ENCODE data around the gene RPS6KA5. TPM values are rescaled to one million over a fixed set of nuclear protein-coding genes. Genes with fewer than 3 reads are reported as not detected.
"Not testable (repeated sequence)": the region's sequence is repeated elsewhere in the genome, so short reads cannot be mapped to it uniquely, and the experiment has no call there.

The RPS6KA5 gene
- total RNA-seq, 1 donor from 2014 or later, result 1.0 TPM

- Histone ChIP-seq H3K27ac (ENCODE audit: low read depth, low read length) (no peak overlapping the region), H3K9me3 (ENCODE audit: insufficient read depth, low read depth, low read length) (no peaks in the 10 kb centered on the region), H3K36me3 (ENCODE audit: insufficient read depth, low read length) (no peaks in the 10 kb centered on the region), H3K79me2 (ENCODE audit: insufficient read depth, low read length) (no peaks in the 10 kb centered on the region), H3K9ac (ENCODE audit: low read length) (no peak overlapping the region), H4K20me1 (ENCODE audit: insufficient read depth, low read length) (no peaks in the 10 kb centered on the region), H3K27me3 (ENCODE audit: insufficient read depth, low read length) (no peaks in the 10 kb centered on the region), H3K4me1 (ENCODE audit: insufficient read depth, low read length) (no peaks in the 10 kb centered on the region), H3K4me2 (ENCODE audit: low read length) (no peak overlapping the region), H2AFZ (ENCODE audit: low read depth, low read length) (no peak overlapping the region), H3K4me3 (ENCODE audit: insufficient read depth, low read depth, low read length) (no peak overlapping the region)
- Mint-ChIP-seq H3K4me1 (ENCODE audit: low read depth, unreplicated experiment) (no peaks in the 10 kb centered on the region), H3K4me3 (ENCODE audit: unreplicated experiment) (no peak overlapping the region), H3K27ac (ENCODE audit: unreplicated experiment) (no peak overlapping the region), H3K9me3 (ENCODE audit: unreplicated experiment) (no peaks in the 10 kb centered on the region), H3K36me3 (ENCODE audit: low read depth, unreplicated experiment) (no peaks in the 10 kb centered on the region), H3K27me3 (ENCODE audit: low read depth, unreplicated experiment) (no peaks in the 10 kb centered on the region)
- DNase-seq (ENCODE audit: low read depth) (no peak), FAIRE-seq (no peak)
- TF ChIP-seq EZH2 (IDR thresholded peaks at IDR 0.05; ENCODE audit: insufficient read depth, low read length), result no peak
- no peak for TF ChIP-seq CTCF (IDR thresholded peaks at IDR 0.05; ENCODE audit: insufficient read depth, low read depth, low read length)
Observed at GRCh38 chr14:90864741-90865140, 195.7 kb downstream of the RPS6KA5 start.

GRCh38 chr14:90858511-90858910 lies 201.9 kb downstream of the RPS6KA5 start:
- Histone ChIP-seq H3K27me3 (ENCODE audit: insufficient read depth, low read length) (no peaks in the 10 kb centered on the region), H2AFZ (ENCODE audit: low read depth, low read length) (no peak overlapping the region), H3K9ac (ENCODE audit: low read length) (no peak overlapping the region), H4K20me1 (ENCODE audit: insufficient read depth, low read length) (no peaks in the 10 kb centered on the region), H3K36me3 (ENCODE audit: insufficient read depth, low read length) (no peaks in the 10 kb centered on the region), H3K4me2 (ENCODE audit: low read length) (no peak overlapping the region), H3K4me1 (ENCODE audit: insufficient read depth, low read length) (no peaks in the 10 kb centered on the region), H3K4me3 (ENCODE audit: insufficient read depth, low read depth, low read length) (no peak overlapping the region), H3K79me2 (ENCODE audit: insufficient read depth, low read length) (no peaks in the 10 kb centered on the region), H3K9me3 (ENCODE audit: insufficient read depth, low read depth, low read length) (no peaks in the 10 kb centered on the region), H3K27ac (ENCODE audit: low read depth, low read length) (no peak overlapping the region)
- H3K36me3 Mint-ChIP-seq (ENCODE audit: low read depth, unreplicated experiment), result no peaks in the 10 kb centered on the region
- DNase-seq (ENCODE audit: low read depth) (no peak), FAIRE-seq (no peak)
- H3K27me3 Mint-ChIP-seq (ENCODE audit: low read depth, unreplicated experiment), result no peaks in the 10 kb centered on the region
- no peaks in the 10 kb centered on the region for H3K9me3 Mint-ChIP-seq (ENCODE audit: unreplicated experiment)
- no peak overlapping the region for H3K27ac Mint-ChIP-seq (ENCODE audit: unreplicated experiment)
- H3K4me1 Mint-ChIP-seq (ENCODE audit: low read depth, unreplicated experiment), result no peaks in the 10 kb centered on the region
- no peak for TF ChIP-seq EZH2 (IDR thresholded peaks at IDR 0.05; ENCODE audit: insufficient read depth, low read length)
- TF ChIP-seq CTCF (IDR thresholded peaks at IDR 0.05; ENCODE audit: insufficient read depth, low read depth, low read length), result no peak
- no peak overlapping the region for H3K4me3 Mint-ChIP-seq (ENCODE audit: unreplicated experiment)

GRCh38 chr14:90857866-90858265 lies 202.6 kb downstream of the RPS6KA5 start:
- H3K27me3 Mint-ChIP-seq (ENCODE audit: low read depth, unreplicated experiment), result no peaks in the 10 kb centered on the region
- no peak overlapping the region for H3K27ac Mint-ChIP-seq (ENCODE audit: unreplicated experiment)
- H2AFZ ChIP-seq (ENCODE audit: low read depth, low read length), result no peak overlapping the region
- FAIRE-seq (no peak), DNase-seq (ENCODE audit: low read depth) (no peak)
- H3K9me3 Mint-ChIP-seq (ENCODE audit: unreplicated experiment), result no peaks in the 10 kb centered on the region
- H3K4me1 ChIP-seq (ENCODE audit: insufficient read depth, low read length), result no peaks in the 10 kb centered on the region
- H3K36me3 Mint-ChIP-seq (ENCODE audit: low read depth, unreplicated experiment), result no peaks in the 10 kb centered on the region
- no peak overlapping the region for H3K4me3 Mint-ChIP-seq (ENCODE audit: unreplicated experiment)
- H3K36me3 ChIP-seq (ENCODE audit: insufficient read depth, low read length), result no peaks in the 10 kb centered on the region
- no peaks in the 10 kb centered on the region for H4K20me1 ChIP-seq (ENCODE audit: insufficient read depth, low read length)
- no peak overlapping the region for H3K9ac ChIP-seq (ENCODE audit: low read length)
- no peak overlapping the region for H3K4me3 ChIP-seq (ENCODE audit: insufficient read depth, low read depth, low read length)
- no peak overlapping the region for H3K4me2 ChIP-seq (ENCODE audit: low read length)
- H3K27me3 ChIP-seq (ENCODE audit: insufficient read depth, low read length), result no peaks in the 10 kb centered on the region
- H3K9me3 ChIP-seq (ENCODE audit: insufficient read depth, low read depth, low read length), result no peaks in the 10 kb centered on the region
- H3K79me2 ChIP-seq (ENCODE audit: insufficient read depth, low read length), result no peaks in the 10 kb centered on the region
- H3K27ac ChIP-seq (ENCODE audit: low read depth, low read length), result no peak overlapping the region
- TF ChIP-seq EZH2 (IDR thresholded peaks at IDR 0.05; ENCODE audit: insufficient read depth, low read length) (no peak), CTCF (IDR thresholded peaks at IDR 0.05; ENCODE audit: insufficient read depth, low read depth, low read length) (no peak)
- no peaks in the 10 kb centered on the region for H3K4me1 Mint-ChIP-seq (ENCODE audit: low read depth, unreplicated experiment)

- H3K79me2 ChIP-seq (ENCODE audit: insufficient read depth, low read length); DNase-seq (ENCODE audit: low read depth); H3K27me3 ChIP-seq (ENCODE audit: insufficient read depth, low read length); H3K4me3 Mint-ChIP-seq (ENCODE audit: unreplicated experiment); H3K27me3 Mint-ChIP-seq (ENCODE audit: low read depth, unreplicated experiment); FAIRE-seq; H4K20me1 ChIP-seq (ENCODE audit: insufficient read depth, low read length); H3K27ac Mint-ChIP-seq (ENCODE audit: unreplicated experiment); H3K36me3 ChIP-seq (ENCODE audit: insufficient read depth, low read length); H3K9ac ChIP-seq (ENCODE audit: low read length); H3K4me2 ChIP-seq (ENCODE audit: low read length); H3K9me3 ChIP-seq (ENCODE audit: insufficient read depth, low read depth, low read length); H3K4me3 ChIP-seq (ENCODE audit: insufficient read depth, low read depth, low read length); H3K36me3 Mint-ChIP-seq (ENCODE audit: low read depth, unreplicated experiment); H3K4me1 Mint-ChIP-seq (ENCODE audit: low read depth, unreplicated experiment); H3K9me3 Mint-ChIP-seq (ENCODE audit: unreplicated experiment); H3K27ac ChIP-seq (ENCODE audit: low read depth, low read length); H3K4me1 ChIP-seq (ENCODE audit: insufficient read depth, low read length); H2AFZ ChIP-seq (ENCODE audit: low read depth, low read length): not testable (repeated sequence)
Observed at GRCh38 chr14:90856115-90856514, 204.3 kb downstream of the RPS6KA5 start.

All from astrocyte (in vitro differentiated cells and primary cell).